GM12873 (cell line): ENCODE data around the gene SH2D3C.

Experiments used
- TF ChIP-seq, protein P1 (sequence below): IDR thresholded peaks from 2 replicates; pipeline ENCODE4 v1.5.1; 2012; ENCODE audit warnings: low read depth, mild to moderate bottlenecking, moderate library complexity, low read length, control low read depth; ENCODE audit not compliant: insufficient read depth; ENCODE audit errors: missing control alignments

SH2D3C gene

DNA sequence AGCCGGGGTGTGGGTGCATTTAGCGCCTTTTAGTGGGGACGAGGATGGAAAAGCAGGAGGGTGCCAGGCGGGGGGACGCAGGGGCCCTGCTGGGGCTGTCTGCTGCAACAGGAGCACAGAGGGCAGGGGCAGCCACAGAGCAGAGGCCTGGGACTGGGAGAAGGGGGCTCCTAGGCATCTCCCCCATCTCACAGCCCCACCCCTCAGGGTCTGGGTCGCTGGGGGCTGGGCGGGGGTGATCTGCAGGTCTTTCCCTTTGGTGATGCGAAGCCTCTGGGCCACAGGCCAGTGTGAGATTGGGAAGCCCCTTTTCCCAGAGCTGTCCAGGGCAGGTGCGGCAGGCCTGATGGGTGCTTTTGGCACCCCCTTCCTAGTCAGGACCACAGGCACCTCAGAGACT is 48.2 kb downstream of the SH2D3C start:
- TF ChIP-seq, protein P1, sequence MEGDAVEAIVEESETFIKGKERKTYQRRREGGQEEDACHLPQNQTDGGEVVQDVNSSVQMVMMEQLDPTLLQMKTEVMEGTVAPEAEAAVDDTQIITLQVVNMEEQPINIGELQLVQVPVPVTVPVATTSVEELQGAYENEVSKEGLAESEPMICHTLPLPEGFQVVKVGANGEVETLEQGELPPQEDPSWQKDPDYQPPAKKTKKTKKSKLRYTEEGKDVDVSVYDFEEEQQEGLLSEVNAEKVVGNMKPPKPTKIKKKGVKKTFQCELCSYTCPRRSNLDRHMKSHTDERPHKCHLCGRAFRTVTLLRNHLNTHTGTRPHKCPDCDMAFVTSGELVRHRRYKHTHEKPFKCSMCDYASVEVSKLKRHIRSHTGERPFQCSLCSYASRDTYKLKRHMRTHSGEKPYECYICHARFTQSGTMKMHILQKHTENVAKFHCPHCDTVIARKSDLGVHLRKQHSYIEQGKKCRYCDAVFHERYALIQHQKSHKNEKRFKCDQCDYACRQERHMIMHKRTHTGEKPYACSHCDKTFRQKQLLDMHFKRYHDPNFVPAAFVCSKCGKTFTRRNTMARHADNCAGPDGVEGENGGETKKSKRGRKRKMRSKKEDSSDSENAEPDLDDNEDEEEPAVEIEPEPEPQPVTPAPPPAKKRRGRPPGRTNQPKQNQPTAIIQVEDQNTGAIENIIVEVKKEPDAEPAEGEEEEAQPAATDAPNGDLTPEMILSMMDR: no peak

DNA sequence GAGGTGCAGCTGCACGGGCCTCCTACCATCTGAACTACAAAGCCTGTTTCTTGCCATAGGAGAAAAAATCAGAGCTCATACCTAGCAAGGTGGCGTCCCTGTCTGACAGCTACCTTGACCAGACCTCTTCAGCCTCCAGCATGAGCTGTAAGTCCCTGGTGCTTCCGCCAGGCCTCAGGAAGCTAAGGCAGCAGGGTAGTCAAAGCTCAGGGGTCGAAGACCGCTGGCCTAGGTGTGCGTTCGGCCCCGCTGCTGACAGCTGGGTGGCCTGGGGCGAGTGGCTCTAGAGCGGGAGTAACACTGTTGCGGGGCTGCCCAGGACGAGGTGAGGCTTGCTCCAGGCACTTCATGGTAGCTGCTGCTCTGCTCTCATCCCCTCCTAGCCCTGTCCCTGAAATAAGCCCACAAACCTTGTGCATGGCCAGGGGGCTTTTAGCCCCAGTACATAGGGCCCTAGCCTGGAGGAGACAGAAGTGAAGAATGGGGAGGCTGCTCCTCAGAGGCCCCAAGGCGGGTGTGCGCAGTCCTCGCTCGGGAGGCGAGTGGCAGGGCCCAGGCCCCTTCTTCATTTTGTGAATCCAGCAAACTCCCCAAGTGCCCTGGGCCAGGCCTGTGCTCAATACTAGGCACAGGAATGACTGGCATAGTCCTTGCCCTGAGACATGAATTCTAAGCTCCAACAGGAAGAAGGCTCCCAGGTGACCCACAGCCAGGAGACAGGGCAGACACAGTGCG is 48.8 kb downstream of the SH2D3C start:
- TF ChIP-seq, protein P1: no peak

DNA sequence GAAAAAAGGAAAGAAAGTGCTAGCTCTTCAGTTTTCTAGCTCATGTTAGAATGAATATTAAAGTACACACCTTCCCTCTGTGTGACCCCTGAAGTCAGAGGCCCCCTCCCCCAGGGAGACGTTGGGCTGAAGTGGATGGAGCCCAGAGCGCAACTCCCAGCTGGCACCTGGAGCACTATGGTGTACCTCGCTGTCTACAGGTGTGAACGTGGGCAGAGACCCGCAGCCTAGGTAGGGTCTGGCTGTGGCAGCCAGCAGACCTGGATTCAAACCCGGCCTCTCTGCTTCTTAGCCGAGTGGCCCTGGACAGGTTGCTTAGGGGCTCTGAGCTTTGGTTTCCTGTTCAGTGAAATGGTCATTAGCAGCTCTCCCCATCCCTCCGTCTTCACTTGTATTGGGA is 49.7 kb downstream of the SH2D3C start:
- TF ChIP-seq, protein P1: no peak

DNA sequence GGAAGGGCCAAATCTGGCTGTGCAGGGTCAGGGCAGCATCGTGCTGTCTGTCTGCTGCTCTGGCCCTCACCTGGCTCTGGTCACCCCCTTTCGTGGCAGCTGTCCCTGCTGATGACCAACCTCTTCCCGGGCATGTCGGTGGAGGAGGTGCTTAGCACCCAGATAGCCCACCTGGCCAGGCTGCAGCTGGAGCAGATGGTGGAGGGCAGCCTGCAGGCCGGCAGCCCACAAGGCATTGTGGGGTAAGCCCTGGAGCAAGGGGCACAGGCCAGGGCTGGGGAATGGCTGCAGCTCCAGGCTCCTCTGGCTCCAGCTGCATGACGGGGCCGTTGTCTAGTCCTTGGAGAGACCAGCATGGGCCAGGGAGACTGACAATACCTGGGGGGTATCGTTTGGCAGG is 51.6 kb downstream of the SH2D3C start:
- TF ChIP-seq, protein P1: no peak

DNA sequence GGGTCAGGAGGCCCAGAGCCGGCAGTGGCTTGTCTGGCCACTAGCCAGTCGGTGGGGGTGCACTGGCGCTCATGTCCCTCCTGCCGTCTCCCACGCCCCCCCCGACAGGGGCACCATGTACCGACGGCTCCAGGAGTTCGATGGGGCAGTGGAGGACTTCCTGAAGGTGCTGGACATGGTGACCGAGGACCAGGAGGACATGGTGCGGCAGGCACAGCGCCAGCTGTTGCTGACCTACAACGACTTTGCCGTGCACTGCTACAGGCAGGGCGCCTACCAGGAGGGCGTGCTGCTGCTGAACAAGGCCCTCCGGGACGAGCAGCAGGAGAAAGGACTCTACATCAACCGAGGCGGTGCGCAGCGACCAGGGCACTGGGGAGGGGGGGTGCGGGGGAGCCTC is 54.5 kb downstream of the SH2D3C start:
- TF ChIP-seq, protein P1: no peak

DNA sequence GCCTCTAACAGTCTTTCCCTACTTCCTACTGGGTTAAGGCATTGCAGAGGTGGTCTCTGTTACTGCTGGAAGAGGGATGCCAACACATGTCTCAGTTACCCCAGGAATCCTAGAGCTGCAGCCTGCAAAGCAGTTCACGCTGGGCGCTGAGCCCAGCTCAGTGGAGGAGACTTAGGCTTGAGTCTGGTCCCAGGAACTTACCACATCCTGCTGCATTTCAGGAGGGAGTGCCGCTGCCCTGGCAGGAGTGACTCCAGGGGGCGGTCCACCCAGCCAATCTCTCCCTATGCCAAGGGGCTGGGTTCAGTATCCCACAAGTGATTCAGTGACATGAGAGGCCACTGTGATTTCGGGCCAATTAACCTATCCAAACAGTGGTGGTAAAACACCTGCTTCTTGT is 55.0 kb downstream of the SH2D3C start:
- TF ChIP-seq, protein P1: no peak

DNA sequence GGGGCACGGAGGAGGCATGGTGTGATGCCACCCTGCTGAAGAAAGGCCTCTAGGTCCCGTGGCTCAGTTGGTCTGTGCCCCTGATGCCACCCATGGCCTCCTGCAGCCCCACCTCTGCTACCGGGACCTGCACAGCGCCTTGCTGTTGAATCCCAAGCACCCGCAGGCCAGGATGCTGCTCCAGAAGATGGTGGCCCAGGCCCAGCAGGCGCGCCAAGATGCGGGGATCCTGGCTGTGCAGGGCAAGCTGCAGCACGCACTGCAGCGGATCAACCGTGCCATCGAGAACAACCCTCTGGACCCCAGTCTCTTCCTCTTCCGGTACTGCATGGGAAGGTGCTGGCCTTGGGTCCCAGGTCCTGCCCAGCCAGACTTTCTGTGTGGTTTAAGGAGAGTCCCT is 55.5 kb downstream of the SH2D3C start:
- TF ChIP-seq, protein P1: no peak
